GM18867 (cell line): Measurements from ENCODE around the gene MMP28.
A peak's percentile ranks its signal among the peaks of the same experiment; 100 is the strongest.
"Not testable (repeated sequence)": the region's sequence is repeated elsewhere in the genome, so short reads cannot be mapped to it uniquely, and the experiment has no call there.

Experiments used
- ATAC-seq: cut with Tn5 transposase; IDR thresholded peaks from one replicate; pipeline ENCODE4 v1.9.1; 2021; ENCODE audit warnings: mild to moderate bottlenecking, moderate library complexity; ENCODE audit not compliant: unreplicated experiment

The MMP28 gene

GRCh38 chr17:35766903-35767510, 28.4 kb downstream of the MMP28 start:
- no peak for ATAC-seq

GRCh38 chr17:35766489-35766877, 29.0 kb downstream of the MMP28 start:
- ATAC-seq, result no peak

GRCh38 chr17:35765756-35766488, 29.5 kb downstream of the MMP28 start:
- ATAC-seq, result no peak

- ATAC-seq, result no peak
Observed at GRCh38 chr17:35765086-35765710, 30.2 kb downstream of the MMP28 start.

GRCh38 chr17:35764123-35764991, 31.1 kb downstream of the MMP28 start:
- peak; percentile 87 for ATAC-seq

- ATAC-seq, result no peak
Observed at GRCh38 chr17:35763767-35764122, 31.7 kb downstream of the MMP28 start.

GRCh38 chr17:35761601-35762000, 33.8 kb downstream of the MMP28 start:
- ATAC-seq, result no peak

GRCh38 chr17:35760587-35760986, 34.9 kb downstream of the MMP28 start, which contains the start of gene C17orf50:
Gene C17orf50, plus strand, starts transcription at chr17:35760887. Its CDS starts 55 bp downstream, at chr17:35760942.
- no peak for ATAC-seq

- no peak for ATAC-seq
Observed at GRCh38 chr17:35757243-35757642, 38.2 kb downstream of the MMP28 start.

- ATAC-seq, result no peak
Observed at GRCh38 chr17:35752945-35753764, 42.3 kb downstream of the MMP28 start, which contains the start of gene GAS2L2. Gene GAS2L2, minus strand, starts transcription at chr17:35753239. Its CDS starts 389 bp downstream, at chr17:35752850.

- ATAC-seq, result no peak
Observed at GRCh38 chr17:35752471-35752870, 43.0 kb downstream of the MMP28 start.

GRCh38 chr17:35751541-35751940, 43.9 kb downstream of the MMP28 start:
- not testable (repeated sequence) for ATAC-seq

- no peak for ATAC-seq
Observed at GRCh38 chr17:35750526-35751395, 44.7 kb downstream of the MMP28 start.

GRCh38 chr17:35749560-35750412, 45.7 kb downstream of the MMP28 start:
- ATAC-seq, result no peak

- ATAC-seq, result no peak
Observed at GRCh38 chr17:35748979-35749378, 46.5 kb downstream of the MMP28 start.

- no peak for ATAC-seq
Observed at GRCh38 chr17:35748341-35748841, 47.0 kb downstream of the MMP28 start.

GRCh38 chr17:35747540-35748017, 47.9 kb downstream of the MMP28 start:
- no peak for ATAC-seq

GRCh38 chr17:35745749-35746320, 49.6 kb downstream of the MMP28 start:
- no peak for ATAC-seq
